ENCODE data around the gene SMG7.

DNA sequence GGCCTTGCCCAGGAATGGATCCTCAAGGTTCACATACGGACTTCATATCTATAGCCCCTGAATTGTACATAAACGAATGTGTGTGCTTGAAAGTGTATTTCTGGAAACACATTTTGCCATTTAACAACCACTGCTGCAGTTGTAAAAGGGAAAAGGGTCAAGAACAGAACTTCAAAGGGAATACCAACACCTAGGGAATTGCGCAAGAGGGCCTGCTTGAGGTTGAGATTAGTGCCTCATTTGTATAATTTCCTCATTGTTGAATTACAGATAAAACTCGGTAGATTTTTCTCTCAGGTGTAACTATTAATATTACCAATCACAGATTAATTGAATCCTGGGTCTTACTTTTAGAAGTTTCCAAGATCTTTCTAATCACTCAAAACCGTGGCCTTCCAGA is 111.8 kb downstream of the SMG7 start:
- TF ChIP-seq, protein P1, sequence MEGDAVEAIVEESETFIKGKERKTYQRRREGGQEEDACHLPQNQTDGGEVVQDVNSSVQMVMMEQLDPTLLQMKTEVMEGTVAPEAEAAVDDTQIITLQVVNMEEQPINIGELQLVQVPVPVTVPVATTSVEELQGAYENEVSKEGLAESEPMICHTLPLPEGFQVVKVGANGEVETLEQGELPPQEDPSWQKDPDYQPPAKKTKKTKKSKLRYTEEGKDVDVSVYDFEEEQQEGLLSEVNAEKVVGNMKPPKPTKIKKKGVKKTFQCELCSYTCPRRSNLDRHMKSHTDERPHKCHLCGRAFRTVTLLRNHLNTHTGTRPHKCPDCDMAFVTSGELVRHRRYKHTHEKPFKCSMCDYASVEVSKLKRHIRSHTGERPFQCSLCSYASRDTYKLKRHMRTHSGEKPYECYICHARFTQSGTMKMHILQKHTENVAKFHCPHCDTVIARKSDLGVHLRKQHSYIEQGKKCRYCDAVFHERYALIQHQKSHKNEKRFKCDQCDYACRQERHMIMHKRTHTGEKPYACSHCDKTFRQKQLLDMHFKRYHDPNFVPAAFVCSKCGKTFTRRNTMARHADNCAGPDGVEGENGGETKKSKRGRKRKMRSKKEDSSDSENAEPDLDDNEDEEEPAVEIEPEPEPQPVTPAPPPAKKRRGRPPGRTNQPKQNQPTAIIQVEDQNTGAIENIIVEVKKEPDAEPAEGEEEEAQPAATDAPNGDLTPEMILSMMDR (IDR thresholded peaks at IDR 0.05): no peak
- TF ChIP-seq POLR2AphosphoS5 (IDR thresholded peaks at IDR 0.05; ENCODE audit: low read depth, low read length): no peak
- TF ChIP-seq TCF7L2 (IDR thresholded peaks at IDR 0.05; ENCODE audit: low read depth, low read length): no peak
- TF ChIP-seq, protein P2, sequence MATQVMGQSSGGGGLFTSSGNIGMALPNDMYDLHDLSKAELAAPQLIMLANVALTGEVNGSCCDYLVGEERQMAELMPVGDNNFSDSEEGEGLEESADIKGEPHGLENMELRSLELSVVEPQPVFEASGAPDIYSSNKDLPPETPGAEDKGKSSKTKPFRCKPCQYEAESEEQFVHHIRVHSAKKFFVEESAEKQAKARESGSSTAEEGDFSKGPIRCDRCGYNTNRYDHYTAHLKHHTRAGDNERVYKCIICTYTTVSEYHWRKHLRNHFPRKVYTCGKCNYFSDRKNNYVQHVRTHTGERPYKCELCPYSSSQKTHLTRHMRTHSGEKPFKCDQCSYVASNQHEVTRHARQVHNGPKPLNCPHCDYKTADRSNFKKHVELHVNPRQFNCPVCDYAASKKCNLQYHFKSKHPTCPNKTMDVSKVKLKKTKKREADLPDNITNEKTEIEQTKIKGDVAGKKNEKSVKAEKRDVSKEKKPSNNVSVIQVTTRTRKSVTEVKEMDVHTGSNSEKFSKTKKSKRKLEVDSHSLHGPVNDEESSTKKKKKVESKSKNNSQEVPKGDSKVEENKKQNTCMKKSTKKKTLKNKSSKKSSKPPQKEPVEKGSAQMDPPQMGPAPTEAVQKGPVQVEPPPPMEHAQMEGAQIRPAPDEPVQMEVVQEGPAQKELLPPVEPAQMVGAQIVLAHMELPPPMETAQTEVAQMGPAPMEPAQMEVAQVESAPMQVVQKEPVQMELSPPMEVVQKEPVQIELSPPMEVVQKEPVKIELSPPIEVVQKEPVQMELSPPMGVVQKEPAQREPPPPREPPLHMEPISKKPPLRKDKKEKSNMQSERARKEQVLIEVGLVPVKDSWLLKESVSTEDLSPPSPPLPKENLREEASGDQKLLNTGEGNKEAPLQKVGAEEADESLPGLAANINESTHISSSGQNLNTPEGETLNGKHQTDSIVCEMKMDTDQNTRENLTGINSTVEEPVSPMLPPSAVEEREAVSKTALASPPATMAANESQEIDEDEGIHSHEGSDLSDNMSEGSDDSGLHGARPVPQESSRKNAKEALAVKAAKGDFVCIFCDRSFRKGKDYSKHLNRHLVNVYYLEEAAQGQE (IDR thresholded peaks at IDR 0.05; ENCODE audit: insufficient read depth in 1 of 2, low read depth in 2 of 2, low read length in 1 of 2): no peak
